ENCODE data around the gene FAT2. TPM values are rescaled to one million over a fixed set of nuclear protein-coding genes. Genes with fewer than 3 reads are reported as not detected.
"Not testable (repeated sequence)": the region's sequence is repeated elsewhere in the genome, so short reads cannot be mapped to it uniquely, and the experiment has no call there.

Gene FAT2
- total RNA-seq, 1 donor from 2014 or later, result not detected

GRCh38 chr5:151602806-151603205 is 11.7 kb upstream of the FAT2 start:
- intact Hi-C loops (cut with micrococcal nuclease), result no loop called here
- Mint-ChIP-seq H3K4me3 (no peak overlapping the region), H3K27me3 (peaks cover 15% of the 10 kb centered on the region), H3K4me1 (no peaks in the 10 kb centered on the region), H3K9me3 (no peaks in the 10 kb centered on the region), H3K36me3 (ENCODE audit: low read depth) (no peaks in the 10 kb centered on the region), H3K27ac (no peak overlapping the region)
- DNase-seq, result no peak

GRCh38 chr5:151601391-151601790 is 10.3 kb upstream of the FAT2 start:
- Mint-ChIP-seq H3K4me3 (no peak overlapping the region), H3K36me3 (ENCODE audit: low read depth) (no peaks in the 10 kb centered on the region), H3K27me3 (peaks cover 15% of the 10 kb centered on the region), H3K27ac (no peak overlapping the region), H3K4me1 (no peaks in the 10 kb centered on the region), H3K9me3 (no peaks in the 10 kb centered on the region)
- DNase-seq, result no peak
- intact Hi-C loops (cut with micrococcal nuclease), result no loop called here

GRCh38 chr5:151600069-151600665 is 9.0 kb upstream of the FAT2 start:
- Mint-ChIP-seq H3K4me3 (no peak overlapping the region), H3K4me1 (no peaks in the 10 kb centered on the region), H3K9me3 (no peaks in the 10 kb centered on the region), H3K27me3 (peaks cover 13% of the 10 kb centered on the region), H3K36me3 (ENCODE audit: low read depth) (no peaks in the 10 kb centered on the region), H3K27ac (no peak overlapping the region)
- intact Hi-C loops (cut with micrococcal nuclease), result no loop called here
- DNase-seq, result no peak

GRCh38 chr5:151598984-151599383 is 7.9 kb upstream of the FAT2 start:
- intact Hi-C loops (cut with micrococcal nuclease), result no loop called here
- no peak for DNase-seq
- H3K4me1 Mint-ChIP-seq, result no peaks in the 10 kb centered on the region

GRCh38 chr5:151598549-151598948 is 7.4 kb upstream of the FAT2 start:
- no peaks in the 10 kb centered on the region for H3K9me3 Mint-ChIP-seq
- peaks cover 8% of the 10 kb centered on the region for H3K27me3 Mint-ChIP-seq
- H3K27ac Mint-ChIP-seq, result no peak overlapping the region
- H3K4me1 Mint-ChIP-seq, result no peaks in the 10 kb centered on the region
- DNase-seq, result no peak
- H3K4me3 Mint-ChIP-seq, result no peak overlapping the region
- no peaks in the 10 kb centered on the region for H3K36me3 Mint-ChIP-seq (ENCODE audit: low read depth)
- intact Hi-C loops (cut with micrococcal nuclease), result no loop called here

More at GRCh38 chr5:151598984-151599383, 7.9 kb upstream of the FAT2 start:
- H3K27me3 Mint-ChIP-seq, result peaks cover 9% of the 10 kb centered on the region
- no peaks in the 10 kb centered on the region for H3K36me3 Mint-ChIP-seq (ENCODE audit: low read depth)
- H3K9me3 Mint-ChIP-seq, result no peaks in the 10 kb centered on the region
- H3K4me3 Mint-ChIP-seq, result no peak overlapping the region
- H3K27ac Mint-ChIP-seq, result no peak overlapping the region

GRCh38 chr5:151597749-151598148 is 6.6 kb upstream of the FAT2 start:
- intact Hi-C loops (cut with micrococcal nuclease), result no loop called here
- no peak overlapping the region for H3K27ac Mint-ChIP-seq
- DNase-seq, result no peak
- H3K36me3 Mint-ChIP-seq (ENCODE audit: low read depth), result no peaks in the 10 kb centered on the region
- H3K4me1 Mint-ChIP-seq, result no peaks in the 10 kb centered on the region
- no peaks in the 10 kb centered on the region for H3K9me3 Mint-ChIP-seq
- no peak overlapping the region for H3K4me3 Mint-ChIP-seq
- H3K27me3 Mint-ChIP-seq, result peaks cover 8% of the 10 kb centered on the region

- intact Hi-C loops (cut with micrococcal nuclease), result no loop called here
- Mint-ChIP-seq H3K27ac (no peak overlapping the region), H3K9me3 (no peaks in the 10 kb centered on the region), H3K36me3 (ENCODE audit: low read depth) (no peaks in the 10 kb centered on the region), H3K27me3 (peaks cover 8% of the 10 kb centered on the region), H3K4me1 (no peaks in the 10 kb centered on the region), H3K4me3 (no peak overlapping the region)
- DNase-seq, result no peak
These were observed 5.9 kb upstream of the FAT2 start for GRCh38 chr5:151596828-151597539.

- peaks cover 7% of the 10 kb centered on the region for H3K27me3 Mint-ChIP-seq
- H3K4me1 Mint-ChIP-seq, result no peaks in the 10 kb centered on the region
- no peaks in the 10 kb centered on the region for H3K9me3 Mint-ChIP-seq
- DNase-seq, result no peak
- no peak overlapping the region for H3K4me3 Mint-ChIP-seq
- no peaks in the 10 kb centered on the region for H3K36me3 Mint-ChIP-seq (ENCODE audit: low read depth)
- no peak overlapping the region for H3K27ac Mint-ChIP-seq
- intact Hi-C loops (cut with micrococcal nuclease), result no loop called here
These were observed 4.3 kb upstream of the FAT2 start for GRCh38 chr5:151595411-151595826.

- intact Hi-C loops (cut with micrococcal nuclease), result no loop called here
- no peak overlapping the region for H3K27ac Mint-ChIP-seq
- DNase-seq, result no peak
- H3K36me3 Mint-ChIP-seq (ENCODE audit: low read depth), result no peaks in the 10 kb centered on the region
- no peaks in the 10 kb centered on the region for H3K27me3 Mint-ChIP-seq
- H3K9me3 Mint-ChIP-seq, result no peaks in the 10 kb centered on the region
- H3K4me1 Mint-ChIP-seq, result no peaks in the 10 kb centered on the region
- no peak overlapping the region for H3K4me3 Mint-ChIP-seq
These were observed 1.8 kb upstream of the FAT2 start for GRCh38 chr5:151592855-151593408.

GRCh38 chr5:151589878-151590570 is 1.1 kb downstream of the FAT2 start:
- no peak for DNase-seq
- Mint-ChIP-seq H3K4me1 (no peaks in the 10 kb centered on the region), H3K27me3 (no peaks in the 10 kb centered on the region), H3K27ac (no peak overlapping the region), H3K4me3 (no peak overlapping the region), H3K9me3 (no peaks in the 10 kb centered on the region), H3K36me3 (ENCODE audit: low read depth) (no peaks in the 10 kb centered on the region)
- intact Hi-C loops (cut with micrococcal nuclease), result no loop called here

GRCh38 chr5:151587796-151588555 is 3.2 kb downstream of the FAT2 start:
- Mint-ChIP-seq H3K9me3 (no peaks in the 10 kb centered on the region), H3K4me1 (no peaks in the 10 kb centered on the region), H3K27ac (no peak overlapping the region), H3K4me3 (no peak overlapping the region), H3K36me3 (ENCODE audit: low read depth) (no peaks in the 10 kb centered on the region), H3K27me3 (no peaks in the 10 kb centered on the region)
- no peak for DNase-seq
- intact Hi-C loops (cut with micrococcal nuclease), result no loop called here

- no peak for DNase-seq
- H3K9me3 Mint-ChIP-seq, result no peaks in the 10 kb centered on the region
- H3K36me3 Mint-ChIP-seq (ENCODE audit: low read depth), result no peaks in the 10 kb centered on the region
- H3K4me1 Mint-ChIP-seq, result no peaks in the 10 kb centered on the region
- H3K4me3 Mint-ChIP-seq, result no peak overlapping the region
- no peaks in the 10 kb centered on the region for H3K27me3 Mint-ChIP-seq
- no peak overlapping the region for H3K27ac Mint-ChIP-seq
- intact Hi-C loops (cut with micrococcal nuclease), result no loop called here
These were observed 5.2 kb downstream of the FAT2 start for GRCh38 chr5:151585970-151586369.

- intact Hi-C loops (cut with micrococcal nuclease); DNase-seq; H3K27ac Mint-ChIP-seq; H3K4me1 Mint-ChIP-seq; H3K4me3 Mint-ChIP-seq; H3K9me3 Mint-ChIP-seq; H3K36me3 Mint-ChIP-seq (ENCODE audit: low read depth); H3K27me3 Mint-ChIP-seq: not testable (repeated sequence)
These were observed 5.8 kb downstream of the FAT2 start for GRCh38 chr5:151585344-151585743.

Measured in activated CD4-positive, alpha-beta T cell treated with anti-CD3 and anti-CD28 coated beads, Interleukin-2, amount 10 ng/mL, durations not matched to agents 24 days and 14 days (primary cell).